IMR-90 (cell line): ENCODE results near the gene MAPKAPK2.

Experiments used
- BHLHE40 ChIP-seq: fragments of 150-350 bp; IDR thresholded peaks from 2 replicates; pipeline ENCODE4 v1.6.1; 2016; ENCODE audit warnings: mild to moderate bottlenecking, low read depth, low read length
- POLR2A ChIP-seq: IDR thresholded peaks from 2 replicates; pipeline ENCODE4 v1.6.1; 2012; ENCODE audit warnings: mild to moderate bottlenecking, low read depth, low read length
- RAD21 ChIP-seq: IDR thresholded peaks from 2 replicates; pipeline ENCODE4 v1.6.1; 2012; ENCODE audit warnings: low read length, improper control_type of control experiment
- SMC3 ChIP-seq: fragments of 150-350 bp; IDR thresholded peaks from 2 replicates; pipeline ENCODE4 v1.6.1; 2016; ENCODE audit warnings: low read depth, mild to moderate bottlenecking, antibody characterized with exemption, low read length, moderate library complexity
- TF ChIP-seq, protein P1 (sequence below): conservative IDR thresholded peaks from 2 replicates; pipeline ENCODE4 v1.5.1; 2012; ENCODE audit warnings: mild to moderate bottlenecking, low read depth, low read length, improper control_type of control experiment
- TF ChIP-seq, protein P2 (sequence below): fragments of 150-350 bp; IDR thresholded peaks from 2 replicates; pipeline ENCODE4 v1.6.1; 2016; ENCODE audit warnings: low read depth, mild to moderate bottlenecking, low read length, moderate library complexity, borderline replicate concordance

DNA sequence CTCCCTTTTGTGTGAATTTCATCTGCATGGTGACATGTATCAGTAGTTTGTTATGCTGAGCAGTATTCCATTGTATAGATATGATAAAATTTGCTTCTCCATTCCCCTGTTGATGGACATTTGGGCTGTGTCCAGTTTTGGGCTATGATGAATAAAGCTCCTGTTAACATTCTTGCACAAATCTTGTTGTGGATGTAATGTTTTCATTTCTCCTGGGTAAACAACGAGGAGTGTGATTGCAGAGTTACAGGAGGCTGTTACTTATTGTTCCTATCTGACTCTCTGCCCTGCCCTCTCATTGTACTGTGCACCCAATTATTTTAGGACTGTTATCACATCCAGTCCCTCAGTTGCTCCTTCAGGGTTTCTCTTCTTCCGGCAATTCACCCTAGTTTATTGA is 24.2 kb downstream of the MAPKAPK2 start:
- TF ChIP-seq, protein P1, sequence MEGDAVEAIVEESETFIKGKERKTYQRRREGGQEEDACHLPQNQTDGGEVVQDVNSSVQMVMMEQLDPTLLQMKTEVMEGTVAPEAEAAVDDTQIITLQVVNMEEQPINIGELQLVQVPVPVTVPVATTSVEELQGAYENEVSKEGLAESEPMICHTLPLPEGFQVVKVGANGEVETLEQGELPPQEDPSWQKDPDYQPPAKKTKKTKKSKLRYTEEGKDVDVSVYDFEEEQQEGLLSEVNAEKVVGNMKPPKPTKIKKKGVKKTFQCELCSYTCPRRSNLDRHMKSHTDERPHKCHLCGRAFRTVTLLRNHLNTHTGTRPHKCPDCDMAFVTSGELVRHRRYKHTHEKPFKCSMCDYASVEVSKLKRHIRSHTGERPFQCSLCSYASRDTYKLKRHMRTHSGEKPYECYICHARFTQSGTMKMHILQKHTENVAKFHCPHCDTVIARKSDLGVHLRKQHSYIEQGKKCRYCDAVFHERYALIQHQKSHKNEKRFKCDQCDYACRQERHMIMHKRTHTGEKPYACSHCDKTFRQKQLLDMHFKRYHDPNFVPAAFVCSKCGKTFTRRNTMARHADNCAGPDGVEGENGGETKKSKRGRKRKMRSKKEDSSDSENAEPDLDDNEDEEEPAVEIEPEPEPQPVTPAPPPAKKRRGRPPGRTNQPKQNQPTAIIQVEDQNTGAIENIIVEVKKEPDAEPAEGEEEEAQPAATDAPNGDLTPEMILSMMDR = no peak
- no peak for TF ChIP-seq POLR2A
- no peak for TF ChIP-seq BHLHE40
- TF ChIP-seq RAD21 = no peak
- TF ChIP-seq, protein P2, sequence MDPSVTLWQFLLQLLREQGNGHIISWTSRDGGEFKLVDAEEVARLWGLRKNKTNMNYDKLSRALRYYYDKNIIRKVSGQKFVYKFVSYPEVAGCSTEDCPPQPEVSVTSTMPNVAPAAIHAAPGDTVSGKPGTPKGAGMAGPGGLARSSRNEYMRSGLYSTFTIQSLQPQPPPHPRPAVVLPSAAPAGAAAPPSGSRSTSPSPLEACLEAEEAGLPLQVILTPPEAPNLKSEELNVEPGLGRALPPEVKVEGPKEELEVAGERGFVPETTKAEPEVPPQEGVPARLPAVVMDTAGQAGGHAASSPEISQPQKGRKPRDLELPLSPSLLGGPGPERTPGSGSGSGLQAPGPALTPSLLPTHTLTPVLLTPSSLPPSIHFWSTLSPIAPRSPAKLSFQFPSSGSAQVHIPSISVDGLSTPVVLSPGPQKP = no peak
- no peak for TF ChIP-seq SMC3
